ENCODE data around the gene DNTTIP2. TPM values are rescaled to one million over a fixed set of nuclear protein-coding genes. Genes with fewer than 3 reads are reported as not detected.
"Not testable (repeated sequence)": the region's sequence is repeated elsewhere in the genome, so short reads cannot be mapped to it uniquely, and the experiment has no call there.

The DNTTIP2 gene
- total and polyA plus RNA-seq, 7 donors = 41.9 to 145 (median 83.6) TPM

DNA sequence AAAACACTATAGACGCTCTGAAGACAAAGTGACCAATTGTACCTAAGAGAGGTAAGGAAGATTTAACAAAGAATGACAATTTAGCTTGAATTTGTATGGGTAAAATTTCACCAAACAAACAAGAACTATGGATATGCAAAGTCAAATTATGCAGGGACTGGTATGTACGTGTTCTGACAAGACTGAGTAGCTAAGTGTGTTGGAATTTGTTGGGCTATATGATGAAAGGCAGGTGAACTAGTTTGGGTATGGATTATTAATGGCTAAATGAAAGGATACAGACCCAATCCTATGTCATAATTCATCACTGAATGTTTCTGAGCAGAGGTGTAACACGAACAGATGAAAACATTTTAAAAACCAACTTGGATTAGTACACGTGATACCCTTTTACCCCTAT lies 7.6 kb downstream of the DNTTIP2 start:
- ATAC-seq = no peak
- 68 to 83% (median 76%) methylated on average over 4 of the region's 4 CpGs for WGBS, 3 donors
- DNase-seq = no peak
- peaks cover 23 to 92% of the 10 kb centered on the region in 2 donors for H3K36me3 ChIP-seq (ENCODE audit: insufficient read depth in 1 of 2, low read depth in 1 of 2)
- intact Hi-C loops (cut with DNase I) = no loop called here
- TF ChIP-seq, protein P1, sequence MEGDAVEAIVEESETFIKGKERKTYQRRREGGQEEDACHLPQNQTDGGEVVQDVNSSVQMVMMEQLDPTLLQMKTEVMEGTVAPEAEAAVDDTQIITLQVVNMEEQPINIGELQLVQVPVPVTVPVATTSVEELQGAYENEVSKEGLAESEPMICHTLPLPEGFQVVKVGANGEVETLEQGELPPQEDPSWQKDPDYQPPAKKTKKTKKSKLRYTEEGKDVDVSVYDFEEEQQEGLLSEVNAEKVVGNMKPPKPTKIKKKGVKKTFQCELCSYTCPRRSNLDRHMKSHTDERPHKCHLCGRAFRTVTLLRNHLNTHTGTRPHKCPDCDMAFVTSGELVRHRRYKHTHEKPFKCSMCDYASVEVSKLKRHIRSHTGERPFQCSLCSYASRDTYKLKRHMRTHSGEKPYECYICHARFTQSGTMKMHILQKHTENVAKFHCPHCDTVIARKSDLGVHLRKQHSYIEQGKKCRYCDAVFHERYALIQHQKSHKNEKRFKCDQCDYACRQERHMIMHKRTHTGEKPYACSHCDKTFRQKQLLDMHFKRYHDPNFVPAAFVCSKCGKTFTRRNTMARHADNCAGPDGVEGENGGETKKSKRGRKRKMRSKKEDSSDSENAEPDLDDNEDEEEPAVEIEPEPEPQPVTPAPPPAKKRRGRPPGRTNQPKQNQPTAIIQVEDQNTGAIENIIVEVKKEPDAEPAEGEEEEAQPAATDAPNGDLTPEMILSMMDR (IDR thresholded peaks at IDR 0.05) = no peak
- H3K4me1 ChIP-seq = peaks cover 5% of the 10 kb centered on the region
- no peaks in the 10 kb centered on the region for H3K9me3 ChIP-seq
- no peak overlapping the region for H3K27ac ChIP-seq
- no peak overlapping the region for H3K4me3 ChIP-seq
- H3K27me3 ChIP-seq (ENCODE audit: insufficient read depth in 3 of 3, low read length in 2 of 3) = no peaks in the 10 kb centered on the region

DNA sequence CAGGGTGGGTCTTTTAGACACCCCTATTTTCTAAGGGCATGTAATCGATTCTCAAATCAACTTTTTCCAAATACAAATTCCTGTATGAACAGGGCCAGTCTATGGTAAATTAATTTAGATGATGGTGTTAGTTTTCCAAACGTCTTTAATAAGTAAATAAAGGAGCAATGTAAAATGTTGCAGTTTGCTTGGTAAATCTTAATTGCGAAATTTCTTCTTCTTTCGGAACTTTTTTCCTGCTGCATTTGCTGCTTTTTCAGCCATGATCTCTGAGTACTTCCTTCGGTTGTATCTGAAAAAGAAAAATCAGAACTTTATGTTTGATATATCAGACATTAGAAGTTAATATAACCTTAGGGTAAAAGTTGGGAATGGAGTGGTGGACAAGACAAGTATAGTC lies 9.4 kb downstream of the DNTTIP2 start:
- 91 to 95% (median 91%) methylated on average over 5 of the region's 5 CpGs for WGBS, 3 donors
- H3K27ac ChIP-seq = no peak overlapping the region
- no peak for DNase-seq
- TF ChIP-seq, protein P1 (IDR thresholded peaks at IDR 0.05) = no peak
- H3K36me3 ChIP-seq (ENCODE audit: insufficient read depth in 1 of 2, low read depth in 1 of 2) = peaks cover 17 to 75% of the 10 kb centered on the region in 2 donors
- no peaks in the 10 kb centered on the region for H3K4me1 ChIP-seq
- intact Hi-C loops (cut with DNase I) = no loop called here
- no peak overlapping the region for H3K4me3 ChIP-seq
- ATAC-seq = no peak
- no peaks in the 10 kb centered on the region for H3K9me3 ChIP-seq
- H3K27me3 ChIP-seq (ENCODE audit: insufficient read depth in 3 of 3, low read length in 2 of 3) = no peaks in the 10 kb centered on the region

DNA sequence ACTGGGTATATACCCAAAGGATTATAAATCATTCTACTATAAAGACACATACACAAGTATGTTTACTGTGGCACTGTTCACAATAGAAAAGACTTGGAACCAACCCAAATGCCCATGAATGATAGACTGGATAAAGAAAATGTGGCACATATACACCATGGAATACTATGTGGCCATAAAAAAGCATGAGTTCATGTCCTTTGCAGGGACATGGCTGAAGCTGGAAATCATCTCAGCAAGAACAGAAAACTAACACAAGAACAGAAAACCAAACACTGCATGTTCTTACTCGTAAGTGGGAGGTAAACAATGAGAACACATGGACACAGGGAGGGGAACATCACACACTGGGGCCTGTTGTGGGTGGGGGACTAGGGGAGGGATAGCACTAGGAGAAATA lies 10.5 kb downstream of the DNTTIP2 start:
- H3K27ac ChIP-seq; H3K4me3 ChIP-seq; H3K9me3 ChIP-seq; DNase-seq; ATAC-seq; H3K27me3 ChIP-seq (ENCODE audit: insufficient read depth in 3 of 3, low read length in 2 of 3); H3K4me1 ChIP-seq; intact Hi-C loops (cut with DNase I): not testable (repeated sequence)
- H3K36me3 ChIP-seq (ENCODE audit: insufficient read depth in 1 of 2, low read depth in 1 of 2) = peaks cover 7 to 63% of the 10 kb centered on the region in 2 donors
- 91 to 96% (median 94%) methylated on average over 1 of the region's 1 CpG for WGBS, 3 donors

DNA sequence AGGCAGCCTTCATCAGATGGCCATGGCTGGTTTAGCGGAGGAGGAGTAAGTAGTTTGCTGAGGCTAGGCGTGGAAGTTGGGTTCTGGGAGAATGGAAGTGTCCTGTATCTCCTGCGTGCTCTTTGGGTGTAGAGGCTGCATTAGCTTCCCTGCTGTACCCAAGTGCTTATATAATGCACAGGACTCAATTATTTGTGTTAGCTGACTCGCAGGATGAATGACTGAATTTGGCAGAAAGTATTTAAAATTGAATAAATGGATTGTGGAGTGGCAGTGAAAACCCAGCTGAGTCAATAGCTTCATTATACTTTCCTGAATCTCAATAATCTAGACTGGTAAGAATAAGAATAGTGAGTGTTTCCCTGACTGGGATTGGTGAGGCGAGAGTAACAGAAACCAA lies 13.8 kb downstream of the DNTTIP2 start:
- TF ChIP-seq, protein P1 (IDR thresholded peaks at IDR 0.05) = no peak
- Histone ChIP-seq H3K4me3 (no peak overlapping the region), H3K27ac (no peak overlapping the region), H3K4me1 (no peaks in the 10 kb centered on the region), H3K27me3 (ENCODE audit: insufficient read depth in 3 of 3, low read length in 2 of 3) (no peaks in the 10 kb centered on the region), H3K36me3 (ENCODE audit: insufficient read depth in 1 of 2, low read depth in 1 of 2) (peaks cover 0 to 31% of the 10 kb centered on the region in 2 donors), H3K9me3 (no peaks in the 10 kb centered on the region)
- no peak for DNase-seq
- 91 to 92% (median 92%) methylated on average over 5 of the region's 5 CpGs for WGBS, 3 donors
- intact Hi-C loops (cut with DNase I) = no loop called here
- no peak for ATAC-seq

DNA sequence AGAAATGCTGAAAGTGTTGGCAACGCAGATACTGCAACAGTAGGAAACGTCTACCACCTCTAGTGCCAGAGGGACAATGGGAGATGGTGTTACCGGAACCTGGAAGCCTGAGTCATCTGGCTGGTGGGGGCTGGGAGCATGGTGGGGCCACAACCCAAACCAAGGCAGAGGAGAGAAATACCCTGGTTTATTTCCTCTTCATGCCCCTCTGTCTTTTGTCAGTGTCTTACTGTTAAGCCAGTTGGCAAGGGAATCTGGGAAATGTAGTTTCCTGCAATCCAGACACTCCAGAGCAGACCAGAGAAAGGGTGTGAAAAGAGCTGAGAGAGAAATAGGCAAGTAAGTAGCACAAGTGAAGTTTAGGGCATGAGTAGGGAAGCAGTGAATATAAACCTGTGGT lies 14.8 kb downstream of the DNTTIP2 start:
- no peak overlapping the region for H3K4me3 ChIP-seq
- DNase-seq (no peak), ATAC-seq (no peak)
- TF ChIP-seq, protein P1 (IDR thresholded peaks at IDR 0.05) = no peak
- H3K27me3 ChIP-seq (ENCODE audit: insufficient read depth in 3 of 3, low read length in 2 of 3) = no peaks in the 10 kb centered on the region
- WGBS, 3 donors = 56 to 72% (median 60%) methylated on average over 3 of the region's 3 CpGs
- intact Hi-C loops (cut with DNase I) = no loop called here
- H3K36me3 ChIP-seq (ENCODE audit: insufficient read depth in 1 of 2, low read depth in 1 of 2) = peaks cover 0 to 20% of the 10 kb centered on the region in 2 donors
- H3K4me1 ChIP-seq = no peaks in the 10 kb centered on the region
- H3K9me3 ChIP-seq = no peaks in the 10 kb centered on the region
- H3K27ac ChIP-seq = no peak overlapping the region

DNA sequence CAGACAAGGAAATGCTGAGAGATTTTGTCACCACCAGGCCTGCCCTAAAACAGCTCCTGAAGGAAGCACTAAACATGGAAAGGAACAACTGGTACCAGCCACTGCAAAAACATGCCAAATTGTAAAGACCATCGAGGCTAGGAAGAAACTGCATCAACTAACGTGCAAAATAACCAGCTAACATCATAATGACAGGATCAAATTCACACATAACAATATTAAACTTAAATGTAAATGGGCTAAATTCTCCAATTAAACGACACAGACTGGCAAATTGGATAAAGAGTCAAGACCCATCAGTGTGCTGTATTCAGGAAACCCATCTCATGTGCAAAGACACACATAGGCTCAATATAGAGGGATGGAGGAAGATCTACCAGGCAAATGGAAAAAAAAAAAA lies 21.4 kb downstream of the DNTTIP2 start:
- H3K27ac ChIP-seq; H3K36me3 ChIP-seq (ENCODE audit: insufficient read depth in 1 of 2, low read depth in 1 of 2); H3K9me3 ChIP-seq; intact Hi-C loops (cut with DNase I); H3K4me3 ChIP-seq; DNase-seq; ATAC-seq; H3K27me3 ChIP-seq (ENCODE audit: insufficient read depth in 3 of 3, low read length in 2 of 3); H3K4me1 ChIP-seq: not testable (repeated sequence)
- 60 to 68% (median 64%) methylated on average over 3 of the region's 3 CpGs for WGBS, 3 donors

GRCh38 chr1:93855983-93856382 lies 23.0 kb downstream of the DNTTIP2 start:
- H3K4me1 ChIP-seq; H3K4me3 ChIP-seq; H3K27me3 ChIP-seq (ENCODE audit: insufficient read depth in 3 of 3, low read length in 2 of 3); ATAC-seq; intact Hi-C loops (cut with DNase I); DNase-seq; H3K27ac ChIP-seq; H3K9me3 ChIP-seq; H3K36me3 ChIP-seq (ENCODE audit: insufficient read depth in 1 of 2, low read depth in 1 of 2): not testable (repeated sequence)
- WGBS, 3 donors = 87 to 91% (median 89%) methylated on average over 6 to 9 of the region's 9 CpGs

Data from psoas muscle (tissue), 8 donors.